Testis (tissue), 2 donors: ENCODE data around the gene TMEM151A.

Source experiments
- CTCF ChIP-seq, 3 experiments: fragments of 450-650 bp in 2 of 3; fragments of 200-600 bp in 1 of 3; sonication (generic) in 1 of 3; IDR thresholded peaks; one replicate each; pipeline ENCODE4 v1.5.1; 2016 to 2019; ENCODE audit warnings: antibody characterized with exemption in 3 of 3, mild to moderate bottlenecking in 2 of 3, moderate library complexity in 1 of 3
- POLR2A ChIP-seq: fragments of 450-650 bp; IDR thresholded peaks from one replicate; pipeline ENCODE4 v1.6.1; 2017; ENCODE audit warnings: antibody characterized with exemption, mild to moderate bottlenecking, moderate library complexity

- TF ChIP-seq CTCF (IDR thresholded peaks at IDR 0.05) = no peak
- TF ChIP-seq POLR2A = no peak
These were observed 49.2 kb downstream of the TMEM151A start for GRCh38 chr11:66340596-66341501.
